COLO829 (cell line): ENCODE data around the gene FBN2.
"Not testable (repeated sequence)": the region's sequence is repeated elsewhere in the genome, so short reads cannot be mapped to it uniquely, and the experiment has no call there.

ENCODE experiments used
- DNase-seq: peaks from one replicate; pipeline ENCODE4 v3.0.0; 2012; ENCODE audit warnings: low spot score

FBN2 gene

DNA sequence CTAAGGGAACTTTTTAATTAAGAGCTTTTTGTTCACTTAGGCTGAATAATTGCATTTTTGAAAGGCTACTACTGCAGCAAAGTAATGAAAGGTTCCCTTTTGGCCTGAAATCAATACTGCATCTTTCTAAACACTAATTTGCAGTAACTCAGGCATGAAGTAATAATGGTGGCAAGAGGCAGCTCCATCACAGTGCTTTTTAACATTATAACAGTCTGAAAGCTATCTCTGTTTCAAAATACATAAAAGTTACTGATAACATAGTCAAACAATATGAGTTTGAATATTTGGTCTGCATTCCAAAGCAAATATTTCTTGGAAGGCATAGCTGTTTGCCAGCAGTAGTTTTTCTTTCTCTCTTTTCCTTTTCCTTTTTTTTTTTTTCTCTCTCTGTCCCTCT lies 113.4 kb downstream of the FBN2 start:
- no peak for DNase-seq

DNA sequence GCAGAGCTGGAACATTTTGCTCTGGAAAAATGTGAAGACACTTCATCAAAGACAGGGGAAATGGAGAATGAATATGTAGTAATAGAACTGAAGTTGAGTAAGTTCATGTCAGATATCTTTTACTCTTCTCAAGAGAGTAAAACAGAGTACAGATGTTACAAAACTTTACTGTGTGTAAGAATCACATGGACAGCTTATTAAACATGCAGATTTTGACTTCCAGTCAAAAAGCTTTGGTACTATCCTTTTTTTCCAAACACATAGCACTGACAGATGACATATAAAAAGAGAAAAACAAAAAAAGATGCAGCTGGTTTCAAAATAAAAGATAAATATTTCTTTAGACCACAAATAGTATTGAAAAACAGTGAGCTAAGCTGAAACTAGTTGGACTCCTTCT lies 115.4 kb downstream of the FBN2 start:
- no peak for DNase-seq

DNA sequence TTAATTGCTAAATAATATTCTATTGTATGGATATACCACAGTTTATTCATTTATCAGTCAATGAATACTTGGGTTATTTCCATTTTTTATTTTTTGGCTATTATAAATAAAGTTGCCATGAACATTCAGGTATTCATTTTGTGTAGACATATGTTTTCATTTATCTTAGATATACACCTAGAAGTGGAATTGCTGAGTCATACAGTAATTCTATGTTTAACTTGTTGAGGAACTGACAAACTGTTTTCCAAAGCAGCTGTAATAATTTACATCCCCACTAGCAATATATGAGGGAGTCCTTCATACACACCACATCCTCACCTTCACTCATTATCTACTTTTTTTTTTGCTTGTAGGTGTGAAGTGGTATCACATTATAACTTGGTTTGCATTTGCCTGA lies 123.6 kb downstream of the FBN2 start:
- DNase-seq, result no peak

DNA sequence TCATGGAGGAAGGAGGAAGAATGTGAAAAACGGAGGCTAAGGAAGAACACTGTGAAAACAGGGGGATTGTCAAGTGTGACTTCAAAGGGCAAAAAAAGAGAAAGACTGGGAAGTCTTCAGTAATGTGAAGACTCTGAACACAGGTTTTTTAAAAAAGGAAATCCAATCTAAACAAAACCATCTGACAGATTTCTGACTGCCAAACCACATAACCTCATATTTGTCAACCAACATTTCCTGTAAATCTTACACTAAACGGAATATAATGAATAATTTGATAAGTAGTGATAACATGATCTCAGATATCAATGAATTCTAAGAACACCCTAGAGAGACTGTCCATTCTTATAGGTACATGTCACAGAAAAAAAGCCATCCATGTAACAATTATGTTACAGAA lies 124.7 kb downstream of the FBN2 start:
- no peak for DNase-seq

DNA sequence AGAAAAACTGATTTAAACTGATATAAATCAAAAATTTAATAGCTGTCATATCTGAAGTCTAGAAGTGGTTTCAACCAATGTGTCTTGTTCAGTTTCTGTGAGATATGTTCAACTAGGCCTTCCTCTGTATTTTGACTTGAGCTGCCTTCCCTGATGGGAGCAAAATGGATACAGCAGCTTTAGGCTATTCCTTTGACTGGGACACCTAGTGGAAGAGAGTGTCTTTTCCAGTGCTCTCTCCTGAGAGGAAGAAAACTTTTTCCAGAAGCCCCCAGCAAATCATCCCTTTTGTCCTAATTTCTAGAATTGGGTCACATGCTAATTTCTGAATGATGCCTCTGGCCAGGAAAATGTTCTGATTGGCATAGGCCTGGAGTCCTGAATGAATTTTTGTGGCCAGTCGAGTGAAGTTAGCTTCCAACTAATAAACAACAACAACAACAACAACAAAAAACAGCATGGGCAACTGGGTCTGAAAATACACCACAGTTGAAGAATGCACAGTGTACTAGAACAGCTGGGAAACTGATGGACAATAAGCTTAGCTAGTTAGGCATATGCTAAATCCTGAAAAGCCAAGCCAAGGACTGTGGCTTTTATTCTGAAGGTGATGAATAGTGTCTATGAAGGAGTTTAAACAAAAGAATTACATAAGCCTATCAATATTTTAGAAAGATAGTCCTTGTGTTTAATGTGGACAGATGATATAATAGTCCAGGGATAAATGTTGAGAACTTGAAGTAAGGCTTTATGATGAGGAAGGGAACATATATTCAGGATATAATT lies 125.7 kb downstream of the FBN2 start:
- no peak for DNase-seq

DNA sequence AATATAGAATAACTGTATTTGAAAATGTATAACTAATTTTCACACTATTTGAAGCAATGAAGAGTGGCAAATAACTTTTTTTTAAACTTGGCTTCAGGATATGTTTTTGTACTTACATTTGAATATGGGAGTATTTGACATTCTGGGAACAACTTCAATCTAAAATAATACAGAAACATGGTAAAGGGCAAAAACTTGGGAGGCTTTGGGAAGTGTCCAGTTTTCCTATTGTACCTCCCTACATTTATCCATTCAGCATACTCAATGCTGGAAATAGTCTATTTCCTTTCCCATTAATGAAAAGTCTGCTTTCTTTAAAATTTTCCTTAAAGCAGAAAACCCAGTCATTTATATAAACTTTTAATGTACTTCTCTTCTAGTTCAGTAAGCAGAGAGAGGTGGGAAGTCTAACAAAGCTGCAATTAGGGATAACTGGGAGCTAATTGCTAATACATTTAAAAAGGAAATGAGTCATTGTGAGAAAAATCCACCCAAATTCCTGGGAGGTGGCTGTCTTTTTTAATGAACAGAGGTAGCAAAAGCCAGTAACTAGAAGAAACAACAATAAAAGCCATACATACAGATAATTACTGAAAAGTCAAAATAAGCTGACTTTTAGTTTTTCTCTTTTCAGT lies 128.8 kb downstream of the FBN2 start:
- peak; percentile 21 for DNase-seq

DNA sequence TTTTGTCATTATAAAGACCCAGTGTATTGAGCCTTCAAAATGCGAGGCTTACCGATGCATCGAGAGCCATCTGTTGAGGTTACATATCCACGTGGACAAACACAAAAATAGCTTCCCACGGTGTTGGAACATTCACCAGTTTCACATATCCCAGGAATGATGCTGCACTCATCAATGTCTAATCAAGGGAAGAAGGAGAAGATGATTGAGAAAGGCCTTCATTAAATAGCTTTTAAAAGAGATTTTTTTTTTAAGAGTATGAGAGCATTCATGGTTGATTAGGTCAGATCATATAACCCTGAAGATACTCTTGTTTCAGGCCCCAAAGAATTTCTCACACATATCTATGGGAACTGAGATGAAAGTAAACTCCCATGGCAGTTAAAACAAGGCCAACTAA lies 129.4 kb downstream of the FBN2 start:
- no peak for DNase-seq

DNA sequence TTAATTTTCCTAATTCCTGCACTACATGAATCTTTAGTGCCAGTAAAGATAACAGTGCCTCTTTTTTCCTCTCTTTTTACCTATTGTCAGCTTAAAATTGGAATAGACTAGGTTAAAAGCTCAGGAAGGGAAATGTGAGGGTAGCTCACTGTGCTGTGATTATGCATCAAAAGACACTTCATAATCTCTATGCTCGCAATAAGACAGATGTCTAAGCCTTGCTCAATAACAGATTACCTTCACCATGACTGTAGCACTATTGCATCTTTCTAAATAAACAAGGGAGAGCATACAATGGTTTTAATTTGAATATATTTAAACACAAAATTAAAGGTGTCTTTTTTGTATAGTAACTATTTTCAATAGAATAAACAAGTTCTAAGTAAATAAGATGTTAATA lies 130.1 kb downstream of the FBN2 start:
- DNase-seq, result no peak

GRCh38 chr5:128406803-128407202 lies 131.2 kb downstream of the FBN2 start:
- DNase-seq, result no peak

DNA sequence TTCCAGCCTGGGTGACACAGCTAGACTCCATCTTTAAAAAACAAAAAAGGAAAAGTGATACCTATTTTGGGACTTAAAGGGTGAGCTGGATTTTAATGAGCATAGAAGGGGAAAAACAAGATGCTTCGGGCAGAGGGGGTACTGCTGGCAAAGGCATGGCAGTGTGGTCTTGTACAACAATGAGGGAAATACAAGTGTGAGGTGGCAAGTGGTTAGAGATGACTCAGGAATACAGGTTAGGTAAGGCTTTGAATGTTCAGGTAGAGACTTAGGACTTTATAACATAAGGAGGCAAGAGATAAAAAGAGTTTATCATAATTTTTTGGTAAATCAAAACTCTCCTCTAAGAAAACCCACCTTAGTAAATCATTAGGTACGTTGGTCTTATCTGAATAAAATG lies 132.9 kb downstream of the FBN2 start:
- no peak for DNase-seq

DNA sequence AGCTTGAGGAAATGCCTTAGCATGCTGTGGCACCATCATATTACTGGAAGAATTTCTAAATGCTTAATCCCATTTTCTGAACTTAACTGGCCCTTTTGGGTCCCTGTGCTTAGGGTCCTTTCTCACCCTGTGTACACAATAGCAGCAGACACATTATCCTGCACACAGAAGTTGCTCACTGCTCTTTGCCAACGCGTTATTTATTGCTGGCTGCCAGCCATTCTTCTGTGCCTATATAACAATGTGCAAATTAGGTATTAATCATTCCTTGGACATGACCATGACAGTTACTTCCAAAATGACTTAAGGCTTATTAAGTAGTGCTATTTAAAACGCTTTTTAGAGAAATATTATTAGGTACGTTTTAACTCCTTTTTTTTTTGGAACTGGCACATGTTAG lies 134.7 kb downstream of the FBN2 start:
- no peak for DNase-seq

- no peak for DNase-seq
These were observed 135.5 kb downstream of the FBN2 start for GRCh38 chr5:128402506-128402905.

- not testable (repeated sequence) for DNase-seq
These were observed 137.3 kb downstream of the FBN2 start for GRCh38 chr5:128400766-128401165.

- no peak for DNase-seq
These were observed 138.9 kb downstream of the FBN2 start for GRCh38 chr5:128399111-128399510.

DNA sequence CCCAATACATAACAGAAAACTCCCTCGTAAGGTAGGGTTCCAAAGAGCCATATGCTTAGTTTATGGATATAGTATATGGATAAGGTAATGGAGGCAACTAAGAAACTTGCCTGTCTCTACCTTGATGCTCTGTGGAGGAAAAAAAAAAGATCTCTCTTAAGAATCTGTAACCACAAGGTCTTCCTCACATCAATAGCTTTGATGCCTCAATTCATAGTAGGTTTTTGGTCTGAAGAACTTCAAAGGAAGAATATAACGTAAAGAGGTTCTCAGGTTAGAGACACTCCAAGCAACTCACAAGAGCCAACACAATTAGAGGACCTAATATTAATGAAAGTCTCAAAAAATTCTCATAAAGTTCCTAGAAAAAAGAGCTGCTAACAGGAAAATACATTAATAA lies 140.2 kb downstream of the FBN2 start:
- DNase-seq, result no peak

DNA sequence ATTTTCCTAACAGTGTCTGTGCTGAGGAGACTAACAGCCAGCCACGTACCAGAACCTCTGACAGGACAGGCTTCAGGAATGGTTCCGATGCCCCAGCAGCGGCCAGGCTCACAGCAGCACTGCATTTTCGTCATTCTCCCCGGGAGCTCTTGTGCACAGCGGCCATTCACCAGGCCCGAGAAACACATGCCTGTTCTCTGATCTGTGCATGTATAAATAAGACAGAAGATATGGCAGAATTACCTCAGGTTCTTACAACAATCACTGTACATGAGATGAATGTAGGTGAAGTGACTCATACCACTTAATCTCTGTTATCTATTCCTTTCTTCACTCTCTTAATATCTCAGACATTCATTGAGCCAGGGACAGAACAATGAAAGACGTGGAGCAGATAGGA lies 143.0 kb downstream of the FBN2 start:
- DNase-seq, result no peak

DNA sequence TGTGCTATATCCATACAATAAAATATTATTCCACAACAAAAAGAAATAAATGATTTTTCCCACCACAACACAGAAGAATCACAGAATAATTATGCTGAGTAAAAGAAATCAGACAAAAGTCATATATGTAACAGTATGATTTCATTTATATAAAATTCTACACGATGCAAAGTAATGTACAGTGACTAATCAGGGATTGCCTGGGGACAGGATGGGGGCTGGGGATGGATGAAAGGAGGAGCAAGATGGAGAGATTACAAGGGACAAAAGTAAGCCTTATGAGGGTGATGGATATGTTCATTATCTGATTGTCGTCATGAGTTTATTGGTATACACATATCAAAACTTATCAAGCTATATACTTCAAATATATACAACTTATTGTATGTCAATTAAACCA lies 154.0 kb downstream of the FBN2 start:
- no peak for DNase-seq

GRCh38 chr5:128380337-128380736 lies 157.7 kb downstream of the FBN2 start:
- no peak for DNase-seq

GRCh38 chr5:128378632-128379031 lies 159.4 kb downstream of the FBN2 start:
- DNase-seq, result no peak

GRCh38 chr5:128378196-128378595 lies 159.8 kb downstream of the FBN2 start:
- no peak for DNase-seq

GRCh38 chr5:128376577-128376976 lies 161.5 kb downstream of the FBN2 start:
- DNase-seq, result no peak

DNA sequence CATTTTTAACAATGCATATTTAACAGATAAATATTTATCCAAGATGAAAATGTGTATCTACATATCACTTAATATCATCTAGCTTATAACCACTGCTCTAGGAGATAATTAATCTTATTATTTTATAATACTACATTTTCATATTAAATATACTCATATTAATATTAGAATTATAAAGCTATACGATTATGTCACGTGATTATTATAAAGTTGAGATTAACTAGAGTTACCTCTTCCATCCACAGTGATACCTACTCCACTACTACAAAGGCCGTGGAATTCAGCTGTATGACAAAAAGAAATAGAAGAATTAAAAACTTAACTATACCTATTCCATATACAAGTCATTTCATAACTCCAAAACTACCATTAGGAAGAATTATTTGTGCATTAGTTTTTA lies 171.9 kb downstream of the FBN2 start:
- DNase-seq, result no peak

GRCh38 chr5:128362370-128362769 lies 175.7 kb downstream of the FBN2 start:
- DNase-seq, result no peak

DNA sequence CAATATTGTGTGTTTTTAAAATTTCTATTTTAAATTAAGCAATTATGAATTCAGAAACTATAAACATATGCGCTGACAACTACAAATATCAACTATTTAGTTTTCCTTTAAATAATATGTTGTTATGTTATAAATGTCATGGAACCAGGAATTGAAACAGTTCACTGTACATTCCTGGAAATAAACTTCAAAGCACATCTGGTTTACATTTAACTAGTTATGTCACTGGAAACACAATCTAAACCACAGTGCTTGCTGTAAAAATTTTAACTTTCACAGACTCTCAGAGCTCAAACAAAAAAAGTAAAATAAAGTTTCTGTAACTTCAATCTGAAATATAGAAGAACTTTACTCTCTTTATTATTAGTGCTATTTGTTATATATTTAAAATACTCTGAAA lies 179.2 kb downstream of the FBN2 start:
- no peak for DNase-seq
